Cortex of kidney (tissue), 1 donor: Measurements from ENCODE around the gene CRYGC.

Experiments used
- DNase-seq: peaks from one replicate; lab custom pipeline; 2025; lab: John Stamatoyannopoulos, UW

Gene CRYGC

GRCh38 chr2:208096080-208096479 is 33.5 kb downstream of the CRYGC start:
- no peak for DNase-seq

DNA sequence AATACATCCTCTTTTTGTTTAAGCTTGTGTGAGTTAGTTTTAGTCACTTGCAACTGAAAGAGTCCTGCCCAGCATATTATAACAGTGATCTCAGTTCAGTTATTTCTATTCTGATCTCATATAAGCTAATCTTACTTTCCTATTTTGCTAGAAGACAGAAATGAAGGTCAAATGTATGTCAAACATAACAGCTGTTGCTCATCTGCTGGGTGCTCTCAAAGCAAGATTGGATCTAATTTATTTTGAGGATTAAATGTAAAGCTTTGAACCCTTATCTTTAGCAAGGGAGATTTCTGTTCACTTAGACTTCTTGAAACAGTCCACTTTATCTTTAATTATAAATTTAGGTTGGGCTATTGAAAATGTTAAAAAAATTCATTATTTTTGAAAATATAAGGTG is 36.5 kb downstream of the CRYGC start:
- no peak for DNase-seq

- DNase-seq = no peak
These were observed 37.4 kb downstream of the CRYGC start for GRCh38 chr2:208092093-208092832.

DNA sequence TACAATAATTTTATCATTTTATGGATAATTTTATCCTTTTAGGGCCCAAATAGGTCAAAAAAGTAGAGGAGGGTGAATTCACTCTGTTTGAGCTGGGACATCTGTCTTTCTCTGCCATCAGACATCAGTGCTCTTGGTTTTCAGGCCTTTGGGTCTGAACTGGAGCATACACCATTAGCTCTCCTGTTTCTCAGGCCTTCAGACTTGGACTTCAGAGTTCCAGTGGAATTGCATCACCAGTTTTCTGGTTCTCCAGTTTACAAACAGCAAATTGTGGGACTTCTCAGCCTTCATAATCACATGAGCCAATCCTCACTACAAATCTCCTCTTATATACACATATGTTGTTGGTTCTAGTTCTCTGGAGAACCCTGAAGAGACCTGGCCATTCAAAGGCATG is 39.2 kb downstream of the CRYGC start:
- DNase-seq = no peak

- DNase-seq = no peak
These were observed 43.6 kb downstream of the CRYGC start for GRCh38 chr2:208086029-208086428.

GRCh38 chr2:208083807-208084206 is 45.8 kb downstream of the CRYGC start:
- DNase-seq = no peak
